Stimulated activated CD4-positive, alpha-beta T cell treated with anti-CD3 and anti-CD28 coated beads, Interleukin-2, amount 100 ng/mL, for 48 hours (primary cell): ENCODE data around the gene PLXNA4.

Source experiments
- DNase-seq, 2 donors: peaks; one replicate each; pipeline ENCODE4 v3.0.0-alpha.2; 2020

The PLXNA4 gene

DNA sequence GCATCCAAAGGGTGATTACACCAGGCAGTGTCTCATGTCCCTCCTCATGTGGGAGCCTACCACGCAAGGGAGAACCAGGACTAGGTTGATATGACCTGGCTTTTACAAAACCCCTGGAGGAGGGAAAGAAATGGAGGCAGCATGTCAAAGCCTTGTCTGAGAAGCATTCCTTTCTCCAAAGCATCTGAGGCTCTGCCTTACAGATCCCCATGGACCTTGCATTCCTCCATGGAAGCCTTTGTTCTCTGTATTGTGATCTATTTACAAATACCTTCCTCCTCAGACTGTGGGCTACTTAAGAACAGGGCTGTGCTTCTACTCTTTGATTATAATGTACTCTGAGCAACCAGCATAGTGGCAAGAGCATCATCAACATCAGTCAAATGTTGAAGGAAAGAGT, 197.0 kb downstream of the PLXNA4 start:
- no peak for DNase-seq

DNA sequence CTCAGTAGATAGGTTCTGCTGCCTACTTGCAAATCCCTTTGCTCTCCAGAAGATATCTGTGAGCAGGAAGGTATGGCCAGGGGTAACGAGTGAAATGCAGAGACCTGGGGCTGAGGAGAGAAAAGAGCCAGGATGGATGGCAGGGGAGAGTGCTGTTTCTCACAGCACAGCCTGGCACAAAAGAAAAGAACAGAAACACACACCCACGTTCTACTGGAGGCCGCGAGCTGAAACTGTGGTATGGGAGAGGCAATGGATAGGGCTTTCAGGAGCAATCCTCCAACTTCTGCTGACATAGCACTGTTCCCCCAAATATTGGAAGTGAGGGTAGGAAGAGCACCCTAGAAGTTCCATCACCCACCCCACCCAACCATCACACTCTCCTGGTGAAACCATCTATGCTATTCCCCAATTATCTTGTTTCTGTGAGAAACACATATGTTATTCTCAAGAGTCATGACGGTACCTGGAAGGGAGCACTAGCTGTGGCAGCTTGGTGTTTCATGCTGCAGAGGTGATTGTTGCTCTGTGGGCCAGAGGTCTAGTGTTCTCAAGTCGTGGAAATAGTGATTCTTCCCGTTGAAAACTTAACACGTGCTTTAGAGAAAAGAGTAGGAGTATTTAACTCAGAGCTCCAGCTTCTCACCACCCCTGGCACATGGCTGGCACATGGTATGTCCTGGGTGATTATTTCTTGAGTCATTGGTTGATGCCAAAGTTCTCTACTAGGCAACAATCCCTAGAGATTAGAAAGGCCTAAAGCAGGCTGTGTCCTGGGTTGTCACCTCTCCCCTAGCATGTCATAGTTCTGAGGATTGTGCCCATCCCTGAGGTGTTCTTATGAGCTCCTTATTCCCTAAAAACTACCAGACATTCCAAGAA, 198.3 kb downstream of the PLXNA4 start:
- no peak for DNase-seq

DNA sequence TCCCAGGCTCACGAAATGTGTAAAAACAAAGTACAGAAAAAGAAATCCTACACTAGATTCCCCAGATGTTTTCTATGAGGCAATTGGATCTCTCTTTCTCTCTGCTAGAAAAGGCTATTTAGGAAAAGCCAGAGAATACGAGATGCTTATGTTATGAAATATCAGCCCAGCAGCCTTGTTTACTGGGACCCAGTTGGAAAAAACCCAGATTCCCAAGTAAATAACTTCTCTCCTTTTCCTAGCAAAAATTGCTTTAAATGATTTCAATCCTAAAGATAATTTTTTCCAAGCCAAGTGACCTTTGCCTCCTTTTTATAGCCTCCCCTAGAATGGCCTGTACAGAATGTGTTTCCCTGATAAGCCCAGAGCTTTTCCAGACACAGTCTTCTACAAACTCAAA, 199.3 kb downstream of the PLXNA4 start:
- no peak for DNase-seq

DNA sequence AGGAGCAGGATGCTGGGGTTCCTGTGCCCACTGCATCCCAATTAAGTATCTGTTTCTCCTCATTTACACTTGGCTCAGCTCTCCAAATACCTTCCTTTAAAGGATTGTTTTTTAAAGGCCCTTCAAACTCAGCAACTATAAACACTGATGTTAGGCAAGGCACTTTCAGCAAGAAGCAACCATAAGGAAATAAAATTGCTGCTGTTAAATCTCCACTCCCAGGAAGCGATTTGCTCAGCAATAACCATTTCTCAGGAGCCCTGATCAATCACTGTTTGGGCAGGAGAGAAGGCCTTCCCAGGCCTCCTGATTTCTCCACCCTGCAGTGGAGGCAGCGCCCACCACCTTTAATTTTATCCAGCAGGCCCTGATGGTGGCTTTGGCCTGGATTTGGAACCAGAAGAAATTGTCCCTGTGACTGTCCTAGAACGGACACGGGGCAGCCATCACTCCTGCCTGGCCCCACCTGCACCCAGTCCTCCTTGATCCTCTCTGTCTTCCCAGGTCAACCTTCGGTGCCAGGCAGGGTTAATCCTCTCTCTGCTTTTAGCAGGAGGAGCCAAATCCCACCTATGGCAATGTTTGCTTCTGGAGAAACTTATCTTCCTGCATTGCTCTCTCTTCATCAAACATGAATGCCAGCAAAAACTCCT, 199.8 kb downstream of the PLXNA4 start:
- DNase-seq, result no peak

DNA sequence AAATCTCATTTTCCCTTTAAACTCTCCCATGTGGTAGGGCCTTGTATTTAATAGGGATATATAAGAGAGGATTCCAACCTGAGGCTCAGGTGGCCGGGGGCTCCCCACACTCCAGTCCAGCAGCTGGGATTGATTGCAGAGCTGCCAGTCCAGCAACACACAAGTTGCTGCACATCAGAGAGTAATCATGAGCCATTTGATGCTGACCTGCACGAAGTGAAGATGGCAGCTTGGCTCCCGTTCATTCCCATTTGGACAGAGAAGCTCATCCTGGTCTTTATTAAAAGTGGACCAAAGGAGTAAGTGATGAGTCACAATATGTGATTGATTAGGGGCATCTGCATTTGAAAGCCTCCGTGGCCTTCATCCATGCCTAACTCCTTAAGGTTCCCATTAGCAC, 202.4 kb downstream of the PLXNA4 start:
- no peak for DNase-seq

DNA sequence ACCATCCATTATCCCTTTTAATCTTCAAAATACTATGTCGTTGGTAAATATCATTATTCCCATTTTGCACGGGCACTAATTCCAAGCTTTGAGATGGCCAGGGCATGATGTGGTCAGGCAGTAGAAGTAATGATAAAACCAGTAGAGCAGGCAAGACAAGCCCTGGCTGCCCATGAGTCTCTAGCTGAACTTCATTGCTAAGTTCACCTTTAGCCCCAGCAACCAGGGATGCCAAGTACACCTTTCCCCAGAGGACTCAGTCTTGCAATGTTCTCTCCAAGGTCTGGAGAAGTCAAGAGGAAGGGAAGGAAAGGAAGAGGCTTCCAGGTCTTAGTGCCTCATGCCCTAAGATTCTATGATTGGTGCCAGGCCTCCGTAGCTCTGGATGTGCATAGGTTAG, 203.2 kb downstream of the PLXNA4 start:
- no peak for DNase-seq

DNA sequence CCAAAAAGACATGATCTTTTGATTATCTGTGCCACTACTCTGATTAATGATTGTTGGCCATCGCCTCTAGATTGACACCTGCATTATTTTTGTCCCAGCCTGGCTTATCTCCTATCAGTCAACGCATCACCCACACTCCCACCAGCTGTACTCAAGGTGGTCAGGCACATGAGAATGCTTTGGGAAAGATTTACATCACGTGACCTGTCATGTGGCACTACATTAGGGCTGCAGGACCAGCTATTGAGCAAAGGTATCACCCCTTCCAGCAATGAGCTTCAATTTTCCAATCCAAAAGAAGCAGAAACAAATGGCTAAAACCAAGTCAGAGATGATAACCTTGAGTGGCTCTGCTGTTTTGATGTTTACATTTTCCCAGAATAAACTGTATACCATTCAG, 204.3 kb downstream of the PLXNA4 start:
- no peak for DNase-seq

DNA sequence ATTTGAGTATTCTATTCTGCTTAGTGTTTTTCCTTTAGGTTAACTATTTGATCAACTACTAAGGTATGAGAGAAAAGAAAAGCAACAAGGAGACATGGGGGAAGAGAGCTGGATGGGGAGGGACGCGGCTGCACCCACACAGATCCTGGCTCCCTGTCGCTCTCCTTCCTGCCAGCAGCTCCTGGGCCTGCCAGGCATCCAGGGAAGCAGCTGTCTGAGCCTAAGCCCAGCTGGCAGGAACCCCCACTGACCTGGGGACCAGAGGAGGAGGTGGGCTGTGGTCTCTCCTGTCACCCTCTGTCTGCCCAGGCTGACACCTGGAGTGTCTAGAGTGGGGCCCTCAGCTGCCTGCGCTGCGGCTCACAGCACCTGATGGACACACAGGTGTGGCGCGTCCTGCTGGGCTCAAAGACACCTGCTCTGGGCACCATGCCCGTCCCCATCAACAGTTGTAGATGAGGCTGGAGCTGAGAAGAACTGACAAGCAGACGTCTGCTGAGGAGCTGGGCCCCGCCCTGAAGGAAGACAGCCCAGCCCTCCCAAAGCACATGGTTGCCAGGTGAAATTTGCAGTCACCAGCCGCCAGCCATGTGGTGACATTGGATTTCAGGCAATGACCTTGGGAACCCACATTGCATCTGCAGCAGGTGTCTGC, 207.9 kb downstream of the PLXNA4 start:
- no peak for DNase-seq

DNA sequence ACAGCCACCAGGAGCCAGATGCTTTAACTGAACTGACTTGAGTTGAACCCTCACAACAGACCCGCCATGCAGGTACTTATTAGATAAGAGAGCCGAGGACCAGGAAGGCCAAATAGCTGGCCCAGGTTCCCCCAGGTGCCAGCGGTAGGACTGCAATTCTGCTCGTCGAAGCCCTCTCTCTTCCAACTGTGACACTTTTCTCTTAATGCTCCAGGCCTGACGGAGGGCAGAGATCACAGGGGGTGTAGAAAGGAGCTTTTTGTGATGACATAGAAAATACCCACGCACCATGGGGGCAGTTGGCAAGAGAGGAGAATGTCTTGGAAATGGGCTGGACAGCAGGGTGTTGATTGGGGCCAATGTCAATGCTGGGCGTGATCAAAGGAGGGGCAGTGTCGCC, 208.5 kb downstream of the PLXNA4 start:
- DNase-seq, result no peak

DNA sequence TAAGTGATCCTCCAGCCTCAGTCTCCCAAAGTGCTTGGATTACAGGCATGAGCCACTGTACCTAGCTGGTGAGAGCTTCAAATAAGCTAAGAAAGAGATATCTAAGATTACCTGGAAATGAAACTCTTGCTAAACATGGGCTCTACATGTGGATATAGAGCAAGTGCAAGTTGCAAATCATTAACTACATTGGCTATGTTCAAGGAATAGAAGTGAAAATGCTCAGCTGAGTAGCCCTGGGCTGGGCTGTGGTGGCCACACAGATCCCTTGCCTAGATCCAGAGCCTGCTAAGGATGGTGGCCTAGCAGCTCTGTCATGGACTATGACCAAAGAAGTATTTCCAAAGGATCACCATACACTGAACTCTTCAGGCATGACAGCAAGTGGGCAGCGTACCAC, 209.3 kb downstream of the PLXNA4 start:
- no peak for DNase-seq

DNA sequence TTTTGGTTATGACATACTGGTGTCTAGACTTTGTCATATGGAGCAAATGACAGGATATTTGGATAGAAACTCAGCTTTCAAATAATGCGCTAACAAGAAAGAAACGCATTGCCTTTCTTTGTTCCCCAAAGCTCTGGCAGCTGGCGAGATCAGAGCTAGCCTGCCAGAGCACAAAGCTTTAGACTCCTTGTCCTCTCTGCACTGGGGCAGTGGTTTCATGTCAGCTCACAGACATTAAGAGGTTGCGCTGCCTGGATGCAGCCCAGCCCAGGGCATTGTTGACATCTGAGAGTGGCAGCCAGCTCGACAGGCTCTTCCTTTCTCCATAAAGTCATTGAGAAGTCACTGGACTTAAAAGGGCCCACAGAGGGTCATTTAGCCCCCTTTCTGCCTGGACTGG, 212.0 kb downstream of the PLXNA4 start:
- DNase-seq, result no peak

DNA sequence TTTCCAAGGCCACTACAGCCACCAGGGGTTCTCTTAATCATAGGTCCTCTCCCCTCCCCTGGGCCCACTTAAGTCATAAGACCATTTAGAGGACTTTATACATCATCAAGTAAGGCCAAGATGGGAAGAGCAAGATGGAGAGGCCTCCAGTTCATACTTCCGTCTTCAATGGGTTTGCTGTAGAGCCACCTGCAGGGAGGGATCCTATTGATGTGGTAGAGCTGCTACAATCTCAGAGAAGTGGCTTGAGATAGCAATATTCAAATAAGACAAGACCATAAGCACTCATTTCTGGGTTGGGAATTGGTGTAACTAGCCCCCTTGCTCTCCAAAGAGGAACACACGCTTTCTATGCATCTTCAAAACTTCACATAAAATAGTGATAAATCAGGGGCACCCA, 214.2 kb downstream of the PLXNA4 start:
- no peak for DNase-seq

DNA sequence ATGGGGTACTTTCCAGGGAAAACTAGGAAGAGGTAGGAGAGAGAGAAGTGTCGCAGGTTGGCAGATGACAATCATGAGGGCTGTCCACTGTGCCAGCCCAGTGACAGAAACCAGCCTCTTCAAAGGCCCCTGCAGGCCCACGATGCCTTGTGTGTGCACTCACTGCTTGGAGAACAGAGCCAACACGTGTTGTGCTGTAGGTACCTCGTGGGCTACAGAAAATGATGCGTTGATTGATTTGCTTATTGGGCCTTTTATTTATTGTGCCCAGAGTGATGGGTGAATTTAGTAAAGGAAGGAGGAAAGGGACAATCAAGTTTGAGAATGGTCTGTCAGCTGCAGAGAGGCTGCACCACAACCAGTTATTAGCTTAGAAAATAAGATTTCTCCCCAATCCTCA, 215.1 kb downstream of the PLXNA4 start:
- DNase-seq, result no peak

DNA sequence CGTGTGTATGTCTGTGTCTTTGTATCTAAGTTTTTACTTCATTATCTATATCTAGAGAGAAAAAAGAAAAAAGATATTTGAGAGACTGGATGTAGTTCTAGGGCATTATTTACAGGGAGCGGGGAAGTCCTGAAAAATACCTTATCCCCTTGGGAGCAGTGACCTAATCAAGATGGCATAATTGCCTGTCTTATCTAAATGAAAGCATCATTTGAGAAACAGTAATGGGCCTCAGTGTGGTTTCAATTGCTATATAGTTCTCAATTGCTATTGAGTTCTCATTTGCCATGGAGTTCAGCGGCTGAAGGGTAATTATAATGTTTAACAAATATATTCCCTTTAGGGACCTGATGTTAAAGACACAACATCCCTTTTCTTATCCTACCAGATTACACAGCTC, 216.5 kb downstream of the PLXNA4 start:
- DNase-seq, result no peak

DNA sequence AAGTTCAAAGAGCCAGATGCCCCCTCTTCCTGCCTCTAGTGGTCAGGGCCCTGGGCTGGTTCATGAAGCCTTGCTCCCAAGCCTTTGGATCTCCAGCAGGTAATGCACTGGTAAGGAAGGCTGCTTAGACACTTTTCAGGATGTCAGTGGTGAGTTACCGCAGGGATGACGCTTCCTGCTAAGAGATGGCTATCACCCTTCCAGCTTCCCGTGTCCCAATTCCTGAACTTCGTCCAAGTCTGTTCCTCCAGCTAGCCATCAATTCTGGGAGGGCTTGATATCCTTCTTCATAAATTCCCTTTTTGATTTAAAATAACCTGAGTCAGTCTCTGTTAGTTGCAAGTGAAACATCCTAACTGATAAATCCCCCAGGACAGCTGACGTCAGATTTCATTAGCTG, 221.2 kb downstream of the PLXNA4 start:
- no peak for DNase-seq

DNA sequence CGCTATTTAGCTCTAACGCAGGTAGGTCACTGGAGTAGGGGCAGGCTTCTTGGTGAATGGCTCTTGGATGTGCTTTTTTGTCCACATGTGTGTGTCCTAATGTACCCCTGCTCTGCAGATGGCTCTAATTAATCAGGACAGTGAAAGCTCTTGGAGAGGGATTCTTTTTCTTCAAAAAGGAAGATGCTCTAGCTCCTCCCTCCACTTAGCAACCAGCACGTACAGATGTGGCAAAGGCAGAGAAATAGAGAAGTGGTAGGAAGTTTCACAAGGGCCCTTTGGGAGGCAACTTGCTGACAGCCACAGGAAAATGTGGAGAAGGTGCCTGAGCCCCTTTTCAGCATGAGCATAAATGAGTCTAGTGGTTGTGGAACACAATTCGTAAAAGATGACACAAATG, 221.7 kb downstream of the PLXNA4 start:
- no peak for DNase-seq

DNA sequence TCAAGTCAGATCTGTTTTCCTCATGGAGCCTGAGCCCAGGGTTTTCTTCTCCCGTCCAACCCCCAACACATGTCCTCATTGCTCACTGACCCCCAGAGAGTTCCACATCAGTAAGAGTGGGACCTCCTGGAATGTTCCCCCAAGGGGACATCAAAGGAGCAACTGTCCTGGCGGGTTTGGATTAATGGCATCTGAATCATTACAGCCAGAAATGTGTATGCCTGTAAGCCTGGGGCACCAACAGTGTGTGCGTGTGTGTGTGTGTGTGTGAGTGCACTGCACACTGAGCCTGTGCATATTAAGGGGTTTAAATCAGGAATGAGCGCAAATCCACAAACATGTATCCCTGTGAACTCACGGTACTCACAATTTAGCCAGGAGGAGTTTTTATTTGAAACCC, 222.3 kb downstream of the PLXNA4 start:
- no peak for DNase-seq

DNA sequence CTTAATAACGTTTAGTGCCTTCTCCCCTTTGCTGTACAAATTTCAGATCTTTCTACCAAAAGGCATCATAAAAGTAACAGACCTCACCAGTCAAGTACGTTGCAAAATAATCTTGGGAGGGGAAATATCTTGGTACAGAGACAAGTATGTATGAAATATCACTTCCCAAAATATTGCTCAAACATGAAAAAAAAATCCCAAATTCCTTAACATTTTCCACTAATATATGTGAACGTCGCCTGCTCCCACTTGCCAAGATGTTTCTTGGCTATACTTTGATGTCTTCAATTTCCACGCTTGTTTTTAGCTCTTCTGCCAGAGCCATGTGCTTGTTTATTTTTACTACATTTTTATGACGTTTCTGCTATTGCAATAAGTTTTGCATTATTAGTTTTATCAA, 223.5 kb downstream of the PLXNA4 start:
- no peak for DNase-seq

DNA sequence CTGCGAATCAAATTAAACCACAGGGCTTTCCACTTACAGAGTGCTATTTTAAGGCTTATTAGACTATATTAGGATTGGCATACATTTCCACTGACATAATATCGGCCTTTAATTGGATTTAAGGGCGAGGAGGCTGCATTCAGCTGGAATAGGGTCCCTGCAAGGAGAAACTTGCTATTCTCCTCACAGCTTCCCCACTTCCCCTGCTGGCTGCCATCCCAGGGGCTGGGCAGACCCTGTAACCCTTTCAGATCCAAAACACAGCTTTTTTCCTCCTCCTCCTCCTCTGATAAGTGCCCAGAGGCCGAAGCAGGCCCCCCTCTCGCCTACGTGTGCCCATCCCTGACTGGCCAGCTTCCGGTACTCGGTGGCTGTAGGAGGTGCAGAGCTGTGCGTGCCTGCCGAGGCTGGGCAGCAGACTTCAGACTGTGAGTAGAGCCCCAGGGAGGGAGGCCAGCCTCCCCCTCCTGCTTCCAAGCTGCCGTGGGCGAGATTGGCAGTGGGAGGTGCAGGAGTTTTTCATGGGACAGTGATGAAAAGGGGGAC, 224.2 kb downstream of the PLXNA4 start:
- DNase-seq, result no peak

DNA sequence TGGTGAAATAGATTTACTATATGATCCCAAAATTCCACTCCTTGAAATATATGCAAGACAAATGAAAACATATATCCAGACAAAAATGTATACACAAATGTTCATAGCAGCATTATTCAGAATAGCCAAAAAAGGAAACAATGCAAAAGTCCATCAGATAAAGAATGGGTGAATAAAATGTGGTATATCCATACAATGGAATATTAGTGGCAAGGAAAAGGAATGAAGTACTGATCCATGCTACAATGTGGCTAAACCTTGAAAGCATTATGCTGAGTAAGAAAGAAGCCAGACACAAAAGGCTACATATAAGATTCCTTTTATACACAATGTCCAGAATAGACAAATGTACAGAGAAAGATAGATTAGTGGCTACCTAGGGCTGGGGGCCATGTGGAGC, 225.5 kb downstream of the PLXNA4 start:
- DNase-seq, result no peak

DNA sequence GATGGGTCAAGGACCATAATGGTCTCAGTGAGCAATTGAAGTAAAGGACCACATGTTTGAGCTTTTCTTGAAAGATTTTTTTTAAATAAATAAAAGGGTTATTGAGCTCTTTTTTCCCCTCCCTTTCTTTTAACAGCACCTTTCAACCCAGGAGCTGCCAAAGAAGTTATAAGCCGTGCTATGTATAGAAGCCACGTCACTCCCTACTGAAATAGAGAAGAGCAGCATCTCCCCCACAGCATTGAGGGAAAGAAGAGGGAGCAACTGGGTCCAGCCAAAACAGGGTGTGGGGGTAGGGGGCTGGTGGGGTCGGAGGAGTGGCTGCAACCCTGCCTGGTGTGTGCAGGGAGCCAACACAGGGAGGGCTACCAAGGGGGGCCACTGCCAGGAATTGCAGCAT, 227.2 kb downstream of the PLXNA4 start:
- DNase-seq, result no peak

DNA sequence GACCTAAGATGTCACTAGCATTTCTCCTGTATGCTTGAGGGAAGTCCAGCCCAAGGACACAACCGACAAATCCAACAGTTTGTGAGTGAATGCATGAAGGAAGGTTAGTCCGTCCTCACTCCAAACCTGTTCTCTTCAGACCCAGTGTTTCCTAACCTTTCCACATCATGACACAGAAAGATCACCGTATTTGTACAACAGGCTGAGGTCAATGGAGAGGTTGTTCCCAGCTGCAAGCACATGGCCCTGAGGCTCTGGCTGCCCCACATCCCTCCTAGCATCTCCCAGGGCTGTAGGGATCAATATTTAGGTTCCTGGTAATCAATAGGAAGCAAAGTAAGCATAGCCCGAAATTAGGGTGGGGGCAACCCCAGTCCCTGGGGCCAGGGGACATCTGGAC, 227.9 kb downstream of the PLXNA4 start:
- no peak for DNase-seq

DNA sequence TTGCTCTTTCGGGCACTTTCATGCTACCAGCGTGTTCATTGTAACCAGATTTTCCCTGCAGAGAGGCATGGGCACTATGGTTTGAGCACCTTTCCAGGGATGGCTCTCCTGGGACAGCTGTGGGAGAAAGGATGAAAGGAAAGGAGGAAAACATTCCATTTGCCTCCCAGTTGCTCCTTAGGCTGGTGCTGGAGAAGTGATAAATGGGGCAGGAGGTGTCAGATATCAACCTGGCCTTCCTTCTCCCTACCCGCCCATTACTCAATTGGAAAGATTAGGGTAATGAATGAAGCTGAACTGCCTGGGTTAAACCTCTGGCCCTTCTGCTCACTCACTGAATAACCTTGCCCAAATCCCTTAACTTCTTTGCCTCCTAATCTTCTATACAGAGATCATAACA, 228.4 kb downstream of the PLXNA4 start:
- DNase-seq, result no peak

DNA sequence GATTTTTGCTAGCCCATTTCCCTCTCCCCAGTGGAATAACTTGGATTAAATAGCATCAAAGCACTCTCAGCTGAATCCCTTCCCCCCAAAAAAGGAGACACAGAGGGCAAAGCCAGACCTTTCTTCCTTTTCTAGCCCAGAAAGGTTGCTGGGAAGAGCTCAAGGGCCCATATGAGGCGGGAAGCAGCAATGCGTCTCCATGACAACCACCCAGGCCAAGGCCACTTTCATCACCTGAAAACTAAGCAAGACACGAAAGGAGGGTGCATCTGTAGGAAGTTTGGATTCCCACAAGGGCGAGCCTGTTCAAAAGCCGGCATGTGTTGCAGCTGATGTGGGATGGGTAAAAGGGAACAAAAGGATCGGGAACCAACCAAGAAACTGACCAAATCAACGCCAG, 229.1 kb downstream of the PLXNA4 start:
- no peak for DNase-seq
